Sigmoid colon (tissue), 4 donors: ENCODE results near the gene TOMM6.

Experiments
- EP300 ChIP-seq, 4 donors: sonication (generic); formaldehyde crosslinking; IDR thresholded peaks; one replicate each; pipeline ENCODE4 v1.6.1; 2017; ENCODE audit warnings: antibody characterized with exemption in 4 of 4
- POLR2A ChIP-seq, 2 donors: fragments of 450-650 bp; IDR thresholded peaks; one replicate each; pipeline ENCODE4 v1.6.1; 2016; ENCODE audit warnings: antibody characterized with exemption in 2 of 2, mild to moderate bottlenecking in 2 of 2, moderate library complexity in 2 of 2
- TF ChIP-seq, protein P1 (sequence below), 4 experiments: fragments of 450-650 bp in 3 of 4; fragments of 200-600 bp in 1 of 4; IDR thresholded peaks; one replicate each; pipeline ENCODE4 v1.5.1; 2016 to 2019; ENCODE audit warnings: antibody characterized with exemption in 4 of 4, mild to moderate bottlenecking in 3 of 4, moderate library complexity in 2 of 4

GRCh38 chr6:41783106-41783780 is 4.3 kb upstream of the TOMM6 start:
- TF ChIP-seq, protein P1, sequence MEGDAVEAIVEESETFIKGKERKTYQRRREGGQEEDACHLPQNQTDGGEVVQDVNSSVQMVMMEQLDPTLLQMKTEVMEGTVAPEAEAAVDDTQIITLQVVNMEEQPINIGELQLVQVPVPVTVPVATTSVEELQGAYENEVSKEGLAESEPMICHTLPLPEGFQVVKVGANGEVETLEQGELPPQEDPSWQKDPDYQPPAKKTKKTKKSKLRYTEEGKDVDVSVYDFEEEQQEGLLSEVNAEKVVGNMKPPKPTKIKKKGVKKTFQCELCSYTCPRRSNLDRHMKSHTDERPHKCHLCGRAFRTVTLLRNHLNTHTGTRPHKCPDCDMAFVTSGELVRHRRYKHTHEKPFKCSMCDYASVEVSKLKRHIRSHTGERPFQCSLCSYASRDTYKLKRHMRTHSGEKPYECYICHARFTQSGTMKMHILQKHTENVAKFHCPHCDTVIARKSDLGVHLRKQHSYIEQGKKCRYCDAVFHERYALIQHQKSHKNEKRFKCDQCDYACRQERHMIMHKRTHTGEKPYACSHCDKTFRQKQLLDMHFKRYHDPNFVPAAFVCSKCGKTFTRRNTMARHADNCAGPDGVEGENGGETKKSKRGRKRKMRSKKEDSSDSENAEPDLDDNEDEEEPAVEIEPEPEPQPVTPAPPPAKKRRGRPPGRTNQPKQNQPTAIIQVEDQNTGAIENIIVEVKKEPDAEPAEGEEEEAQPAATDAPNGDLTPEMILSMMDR (IDR thresholded peaks at IDR 0.05) = no peak
- TF ChIP-seq POLR2A (IDR thresholded peaks at IDR 0.05) (no peak), EP300 (IDR thresholded peaks at IDR 0.05) (no peak)
